Liver (tissue), 9 donors: Measurements from ENCODE around the gene SKI. TPM values are rescaled to one million over a fixed set of nuclear protein-coding genes. Genes with fewer than 3 reads are reported as not detected.
A peak's percentile ranks its signal among the peaks of the same experiment; 100 is the strongest.

Experiments used
- DNase-seq: peaks from one replicate; pipeline ENCODE4 v3.0.0-alpha.2; 2017; ENCODE audit warnings: low spot score
- H3K27ac ChIP-seq, 2 donors: one replicate each; pipeline ENCODE4 v1.7.0; 2013; ENCODE audit warnings: inconsistent platforms in 2 of 2, low read length in 2 of 2, control low read depth in 1 of 2, low read depth in 1 of 2, mild to moderate bottlenecking in 1 of 2
- H3K27me3 ChIP-seq, 4 donors: one replicate each; pipeline versions ENCODE4 v1.6.1 to v1.7.0; 2013; ENCODE audit warnings: low read length in 3 of 4, inconsistent platforms in 1 of 4, mild to moderate bottlenecking in 1 of 4, moderate library complexity in 1 of 4; ENCODE audit not compliant: control insufficient read depth in 4 of 4, insufficient read depth in 4 of 4
- H3K36me3 ChIP-seq, 4 donors: one replicate each; pipeline versions ENCODE4 v1.6.1 to v1.7.0; 2013; ENCODE audit warnings: low read length in 3 of 4, mild to moderate bottlenecking in 3 of 4, low read depth in 1 of 4, moderate library complexity in 1 of 4; ENCODE audit not compliant: control insufficient read depth in 4 of 4, insufficient read depth in 3 of 4
- H3K4me1 ChIP-seq, 4 donors: one replicate each; pipeline versions ENCODE4 v1.6.1 to v1.7.0; 2013; ENCODE audit warnings: low read length in 3 of 4, mild to moderate bottlenecking in 3 of 4, moderate library complexity in 1 of 4; ENCODE audit not compliant: control insufficient read depth in 4 of 4, insufficient read depth in 4 of 4
- H3K4me3 ChIP-seq, 3 donors: one replicate each; pipeline versions ENCODE4 v1.6.1 to v1.7.0; 2013; ENCODE audit warnings: low read length in 3 of 3, control low read depth in 1 of 3, low read depth in 1 of 3, mild to moderate bottlenecking in 1 of 3
- H3K9ac ChIP-seq, 2 donors: one replicate each; pipeline ENCODE4 v1.7.0; 2013; ENCODE audit warnings: low read length in 2 of 2, mild to moderate bottlenecking in 2 of 2, moderate library complexity in 2 of 2, control low read depth in 1 of 2, low read depth in 1 of 2
- H3K9me3 ChIP-seq, 4 donors: one replicate each; pipeline versions ENCODE4 v1.6.1 to v1.7.0; 2013; ENCODE audit warnings: low read length in 3 of 4; ENCODE audit not compliant: control insufficient read depth in 4 of 4
- ATF3 ChIP-seq: IDR thresholded peaks from 2 replicates; pipeline ENCODE4 v1.6.1; 2016; ENCODE audit warnings: antibody characterized with exemption
- CTCF ChIP-seq: fragments of 150-350 bp; IDR thresholded peaks from 2 replicates; pipeline ENCODE4 v1.5.1; 2017; ENCODE audit warnings: improper control_type of control experiment, low read depth, low read length; ENCODE audit not compliant: missing input control
- EGR1 ChIP-seq, 2 donors: IDR thresholded peaks; 2 replicates each; pipeline ENCODE4 v1.6.1; 2016 to 2018; ENCODE audit warnings: antibody characterized with exemption in 2 of 2, low read depth in 2 of 2
- FOXA1 ChIP-seq: IDR thresholded peaks from 2 replicates; pipeline ENCODE4 v1.6.1; 2016; ENCODE audit warnings: antibody characterized with exemption
- FOXA2 ChIP-seq: IDR thresholded peaks from 2 replicates; pipeline ENCODE4 v1.6.1; 2016; ENCODE audit warnings: antibody characterized with exemption
- GABPA ChIP-seq, 2 donors: IDR thresholded peaks in 1 of 2; conservative IDR thresholded peaks in 1 of 2; 2 replicates each; pipeline ENCODE4 v1.6.1; 2016; ENCODE audit warnings: antibody characterized with exemption in 2 of 2, mild to moderate bottlenecking in 1 of 2, moderate library complexity in 1 of 2
- HNF4A ChIP-seq, 2 donors: conservative IDR thresholded peaks; 2 replicates each; pipeline ENCODE4 v1.6.1; 2016; ENCODE audit warnings: antibody characterized with exemption in 2 of 2, mild to moderate bottlenecking in 2 of 2
- HNF4G ChIP-seq: IDR thresholded peaks from 2 replicates; pipeline ENCODE4 v1.6.1; 2016; ENCODE audit warnings: antibody characterized with exemption
- JUND ChIP-seq, 2 donors: IDR thresholded peaks; 2 replicates each; pipeline ENCODE4 v1.6.1; 2016; ENCODE audit warnings: antibody characterized with exemption in 2 of 2
- NR2F2 ChIP-seq: IDR thresholded peaks from 2 replicates; pipeline ENCODE4 v1.6.1; 2016; ENCODE audit warnings: antibody characterized with exemption
- RAD21 ChIP-seq, 2 donors: IDR thresholded peaks; 2 replicates each; pipeline ENCODE4 v1.6.1; 2016; ENCODE audit warnings: antibody characterized with exemption in 2 of 2, mild to moderate bottlenecking in 2 of 2
- RXRA ChIP-seq, 2 donors: IDR thresholded peaks; 2 replicates each; pipeline ENCODE4 v1.6.1; 2017 to 2018; ENCODE audit warnings: antibody characterized with exemption in 2 of 2, mild to moderate bottlenecking in 1 of 2
- SP1 ChIP-seq: IDR thresholded peaks from 2 replicates; pipeline ENCODE4 v1.6.1; 2018; ENCODE audit warnings: antibody characterized with exemption, mild to moderate bottlenecking
- TAF1 ChIP-seq: conservative IDR thresholded peaks from 2 replicates; pipeline ENCODE4 v1.6.1; 2016; ENCODE audit warnings: antibody characterized with exemption, mild to moderate bottlenecking
- YY1 ChIP-seq: IDR thresholded peaks from 2 replicates; pipeline ENCODE4 v1.6.1; 2016; ENCODE audit warnings: antibody characterized with exemption, mild to moderate bottlenecking
- WGBS: extraction: QIAGEN DNeasy Blood & Tissue Kit; methylation state at CpG from one replicate; pipeline ENCODE4 v1.1.7; 2013; 5-methylcytosine and 5-hydroxymethylcytosine counted together
- polyA plus RNA-seq, 2 donors: library from polyadenylated mRNA; stranded (reverse) in 1 of 2; unstranded in 1 of 2; fragments of 200-250 nt in 1 of 2; fragments of >200 nt in 1 of 2; fragmentation: Nextera tagmentation in 1 of 2; extraction: Ambion mirVana in 1 of 2; gene quantifications; one replicate each; pipeline versions ENCODE4 v1.2.1 to v1.2.3, GENCODE V29; 2013 to 2015
- total RNA-seq, 2 donors: library from RNA; depleted of rRNA; stranded (reverse); fragments of >200 nt; gene quantifications; one replicate each; pipeline ENCODE4 v1.2.3, GENCODE V29; 2014
- TF ChIP-seq, protein P1 (sequence below): IDR thresholded peaks from 2 replicates; pipeline ENCODE4 v1.6.1; 2016; ENCODE audit warnings: antibody characterized with exemption
- TF ChIP-seq, protein P2 (sequence below): IDR thresholded peaks from 2 replicates; pipeline ENCODE4 v1.6.1; 2016; ENCODE audit warnings: antibody characterized with exemption, mild to moderate bottlenecking
- TF ChIP-seq, protein P3 (sequence below): IDR thresholded peaks from 2 replicates; pipeline ENCODE4 v1.6.1; 2016; ENCODE audit warnings: antibody characterized with exemption
- donor health status: healthy.
- donor health status: healthy.
- donor health status: healthy.
- donor health status: healthy.
- donor health status: healthy.

The SKI gene
- total and polyA plus RNA-seq, 4 donors: 3.2 to 21.3 (median 19.5) TPM

DNA sequence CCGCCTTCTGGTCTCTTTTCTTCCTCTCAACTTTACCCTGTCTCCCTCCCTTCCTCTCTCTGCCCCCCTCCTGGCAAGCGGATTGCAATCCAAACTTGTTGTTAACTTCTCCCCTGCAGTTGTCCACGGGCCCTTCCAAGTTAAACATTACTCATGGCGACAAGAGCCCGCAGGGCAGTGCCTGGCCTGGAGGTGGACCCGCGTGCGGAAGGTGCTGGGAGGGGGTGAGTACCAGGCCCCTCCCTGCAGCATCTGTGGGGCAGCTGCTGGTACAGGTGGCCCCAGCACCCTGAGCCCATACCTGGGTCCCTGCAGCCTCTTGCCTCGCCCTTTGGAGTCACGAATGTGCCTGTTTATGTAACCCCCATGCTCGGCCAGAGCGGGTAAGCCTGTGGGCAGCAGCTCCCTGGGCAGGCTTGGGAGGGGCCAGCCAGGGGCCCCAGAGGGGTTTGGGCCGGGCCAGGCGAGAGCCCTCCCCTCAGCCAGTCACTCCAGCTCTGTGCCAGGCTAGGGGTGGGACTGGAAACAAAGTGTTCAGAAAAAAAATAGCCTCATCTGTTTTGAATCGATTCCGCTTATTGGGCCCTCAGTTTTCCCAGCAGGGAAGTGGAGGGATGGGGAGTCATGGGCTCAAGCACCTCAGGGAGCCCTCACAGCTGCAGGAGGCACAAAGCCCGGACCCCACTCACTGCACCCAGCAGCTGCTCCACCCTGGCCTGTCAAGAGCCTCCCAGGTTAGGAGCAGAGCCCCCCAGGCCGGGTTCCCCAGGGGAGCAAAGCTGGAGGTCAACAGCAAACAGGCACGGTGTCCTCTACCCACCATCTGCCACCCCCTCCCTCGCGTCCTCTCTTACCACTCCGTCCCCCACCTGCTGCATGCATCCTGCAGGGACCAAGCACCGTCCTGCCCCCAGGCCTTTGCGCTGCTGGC lies 19.5 kb upstream of the SKI start:
- Histone ChIP-seq H3K4me1 (peaks cover 21 to 56% (median 36%) of the 10 kb centered on the region in 4 donors), H3K36me3 (peaks cover 0 to under 1% (median 0%) of the 10 kb centered on the region in 4 donors), H3K9me3 (no peaks in the 10 kb centered on the region), H3K9ac (no peak overlapping the region), H3K4me3 (peak overlapping the region in 1 of 3 donors; percentile 24), H3K27ac (peak overlapping the region; percentile 80 to 98), H3K27me3 (no peaks in the 10 kb centered on the region)
- DNase-seq: peak; percentile 64
- WGBS: 53% methylated on average over 24 of the region's 24 CpGs
- TF ChIP-seq GABPA (IDR thresholded peaks at IDR 0.05 in 1 of 2, conservative IDR thresholded peaks at IDR 0.05 in 1 of 2) (no peak), SP1 (peak; percentile 67), ATF3 (no peak), JUND (IDR thresholded peaks at IDR 0.05) (peak; percentile 55 to 60), FOXA1 (peak; percentile 43), NR2F2 (no peak), EGR1 (IDR thresholded peaks at IDR 0.05; ENCODE audit: low read depth in 2 of 2) (no peak), RXRA (IDR thresholded peaks at IDR 0.05) (peak; percentile 38 to 87), TAF1 (no peak), FOXA2 (peak; percentile 30), RAD21 (IDR thresholded peaks at IDR 0.05) (peak; percentile 48 to 54), YY1 (peak; percentile 63), CTCF (peak; percentile 23), HNF4A (conservative IDR thresholded peaks at IDR 0.05) (peak; percentile 55 to 69), HNF4G (no peak)
- TF ChIP-seq, protein P1, sequence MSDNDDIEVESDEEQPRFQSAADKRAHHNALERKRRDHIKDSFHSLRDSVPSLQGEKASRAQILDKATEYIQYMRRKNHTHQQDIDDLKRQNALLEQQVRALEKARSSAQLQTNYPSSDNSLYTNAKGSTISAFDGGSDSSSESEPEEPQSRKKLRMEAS: peak; percentile 41
- TF ChIP-seq, protein P2, sequence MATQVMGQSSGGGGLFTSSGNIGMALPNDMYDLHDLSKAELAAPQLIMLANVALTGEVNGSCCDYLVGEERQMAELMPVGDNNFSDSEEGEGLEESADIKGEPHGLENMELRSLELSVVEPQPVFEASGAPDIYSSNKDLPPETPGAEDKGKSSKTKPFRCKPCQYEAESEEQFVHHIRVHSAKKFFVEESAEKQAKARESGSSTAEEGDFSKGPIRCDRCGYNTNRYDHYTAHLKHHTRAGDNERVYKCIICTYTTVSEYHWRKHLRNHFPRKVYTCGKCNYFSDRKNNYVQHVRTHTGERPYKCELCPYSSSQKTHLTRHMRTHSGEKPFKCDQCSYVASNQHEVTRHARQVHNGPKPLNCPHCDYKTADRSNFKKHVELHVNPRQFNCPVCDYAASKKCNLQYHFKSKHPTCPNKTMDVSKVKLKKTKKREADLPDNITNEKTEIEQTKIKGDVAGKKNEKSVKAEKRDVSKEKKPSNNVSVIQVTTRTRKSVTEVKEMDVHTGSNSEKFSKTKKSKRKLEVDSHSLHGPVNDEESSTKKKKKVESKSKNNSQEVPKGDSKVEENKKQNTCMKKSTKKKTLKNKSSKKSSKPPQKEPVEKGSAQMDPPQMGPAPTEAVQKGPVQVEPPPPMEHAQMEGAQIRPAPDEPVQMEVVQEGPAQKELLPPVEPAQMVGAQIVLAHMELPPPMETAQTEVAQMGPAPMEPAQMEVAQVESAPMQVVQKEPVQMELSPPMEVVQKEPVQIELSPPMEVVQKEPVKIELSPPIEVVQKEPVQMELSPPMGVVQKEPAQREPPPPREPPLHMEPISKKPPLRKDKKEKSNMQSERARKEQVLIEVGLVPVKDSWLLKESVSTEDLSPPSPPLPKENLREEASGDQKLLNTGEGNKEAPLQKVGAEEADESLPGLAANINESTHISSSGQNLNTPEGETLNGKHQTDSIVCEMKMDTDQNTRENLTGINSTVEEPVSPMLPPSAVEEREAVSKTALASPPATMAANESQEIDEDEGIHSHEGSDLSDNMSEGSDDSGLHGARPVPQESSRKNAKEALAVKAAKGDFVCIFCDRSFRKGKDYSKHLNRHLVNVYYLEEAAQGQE: peak; percentile 35
- TF ChIP-seq, protein P3, sequence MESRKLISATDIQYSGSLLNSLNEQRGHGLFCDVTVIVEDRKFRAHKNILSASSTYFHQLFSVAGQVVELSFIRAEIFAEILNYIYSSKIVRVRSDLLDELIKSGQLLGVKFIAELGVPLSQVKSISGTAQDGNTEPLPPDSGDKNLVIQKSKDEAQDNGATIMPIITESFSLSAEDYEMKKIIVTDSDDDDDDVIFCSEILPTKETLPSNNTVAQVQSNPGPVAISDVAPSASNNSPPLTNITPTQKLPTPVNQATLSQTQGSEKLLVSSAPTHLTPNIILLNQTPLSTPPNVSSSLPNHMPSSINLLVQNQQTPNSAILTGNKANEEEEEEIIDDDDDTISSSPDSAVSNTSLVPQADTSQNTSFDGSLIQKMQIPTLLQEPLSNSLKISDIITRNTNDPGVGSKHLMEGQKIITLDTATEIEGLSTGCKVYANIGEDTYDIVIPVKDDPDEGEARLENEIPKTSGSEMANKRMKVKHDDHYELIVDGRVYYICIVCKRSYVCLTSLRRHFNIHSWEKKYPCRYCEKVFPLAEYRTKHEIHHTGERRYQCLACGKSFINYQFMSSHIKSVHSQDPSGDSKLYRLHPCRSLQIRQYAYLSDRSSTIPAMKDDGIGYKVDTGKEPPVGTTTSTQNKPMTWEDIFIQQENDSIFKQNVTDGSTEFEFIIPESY: no peak
